SU-DHL-6 (cell line): ENCODE measurements around the gene KLF1.

Source experiments
- H2AFZ ChIP-seq: fragments of 200-600 bp; sonication (generic); 2 replicates; pipeline ENCODE4 v1.6.1; 2014; ENCODE audit warnings: low read depth, mild to moderate bottlenecking, moderate library complexity, mixed read lengths, antibody characterized with exemption, low read length; ENCODE audit not compliant: severe bottlenecking
- H3F3A ChIP-seq: fragments of 200-600 bp; shearing (Covaris generic); 2 replicates; pipeline ENCODE4 v1.6.0; 2016; ENCODE audit warnings: antibody characterized with exemption, mild to moderate bottlenecking; ENCODE audit not compliant: insufficient read depth
- H3K27ac ChIP-seq: fragments of 200-600 bp; sonication (generic); 2 replicates; pipeline ENCODE4 v1.5.1; 2016; ENCODE audit warnings: low read depth, mild to moderate bottlenecking, low read length, moderate library complexity, mixed read lengths
- H3K27me3 ChIP-seq: fragments of 200-600 bp; sonication (generic), shearing (Covaris generic); 2 replicates; pipeline ENCODE4 v1.6.0; 2014; ENCODE audit warnings: mild to moderate bottlenecking, low read length
- H3K36me3 ChIP-seq: fragments of 200-600 bp; sonication (generic); 2 replicates; pipeline ENCODE4 v1.6.1; 2014; ENCODE audit warnings: mild to moderate bottlenecking, low read length, mixed read lengths
- H3K4me2 ChIP-seq: fragments of 300-600, 200-600 bp; shearing (Covaris generic), sonication (generic); 2 replicates; pipeline ENCODE4 v1.6.0; 2014; ENCODE audit warnings: low read length, low read depth, mild to moderate bottlenecking; ENCODE audit not compliant: poor library complexity, severe bottlenecking
- H3K4me3 ChIP-seq: fragments of 200-600 bp; sonication (generic); 2 replicates; pipeline ENCODE4 v1.5.1; 2014; ENCODE audit warnings: antibody characterized with exemption, low read length, mild to moderate bottlenecking, mixed read lengths; ENCODE audit not compliant: insufficient read depth, poor library complexity, severe bottlenecking
- H3K79me2 ChIP-seq: fragments of 200-600 bp; sonication (generic); 2 replicates; pipeline ENCODE4 v1.6.1; 2014; ENCODE audit warnings: mild to moderate bottlenecking, low read length, moderate library complexity; ENCODE audit not compliant: insufficient read depth
- H3K9ac ChIP-seq: fragments of 200-600 bp; sonication (generic); 2 replicates; pipeline ENCODE4 v1.7.0; 2014; ENCODE audit warnings: mild to moderate bottlenecking, low read length
- H3K9me2 ChIP-seq: fragments of 200-600 bp; sonication (generic); replicated peaks from 2 replicates; pipeline ENCODE4 v1.6.1; 2014; ENCODE audit warnings: low read length; ENCODE audit not compliant: insufficient read depth
- H3K9me3 ChIP-seq: fragments of 200-600 bp; sonication (generic); 2 replicates; pipeline ENCODE4 v1.6.1; 2014; ENCODE audit warnings: low read length, mixed read lengths; ENCODE audit not compliant: insufficient read depth
- H4K20me1 ChIP-seq: fragments of 200-600 bp; sonication (generic); 2 replicates; pipeline ENCODE4 v1.6.1; 2014; ENCODE audit warnings: low read depth, mild to moderate bottlenecking, antibody characterized with exemption, low read length, moderate library complexity, mixed read lengths
- EZH2phosphoT487 ChIP-seq: fragments of 200-600 bp; sonication (generic), shearing (Covaris generic); conservative IDR thresholded peaks from 2 replicates; pipeline ENCODE4 v1.6.1; 2018; ENCODE audit warnings: mild to moderate bottlenecking, antibody characterized with exemption, low read length, moderate library complexity, mixed read lengths
- TF ChIP-seq, protein P1 (sequence below): fragments of 200-600 bp; sonication (generic); IDR thresholded peaks from one replicate; pipeline ENCODE4 v1.5.1; 2017; ENCODE audit warnings: antibody characterized with exemption, mild to moderate bottlenecking, low read length, moderate library complexity; ENCODE audit not compliant: insufficient read depth, poor library complexity, severe bottlenecking

The KLF1 gene

GRCh38 chr19:12912571-12912970, 25.6 kb upstream of the KLF1 start:
- Histone ChIP-seq H3K9me3 (no peaks in the 10 kb centered on the region), H3K27ac (no peak overlapping the region), H3K9me2 (no peaks in the 10 kb centered on the region), H3K79me2 (no peaks in the 10 kb centered on the region), H3K4me2 (no peak overlapping the region), H4K20me1 (no peaks in the 10 kb centered on the region), H3F3A (no peaks in the 10 kb centered on the region), H3K4me3 (no peak overlapping the region), H3K27me3 (no peaks in the 10 kb centered on the region), H3K9ac (no peak overlapping the region), H3K36me3 (no peaks in the 10 kb centered on the region), H2AFZ (no peak overlapping the region)
- TF ChIP-seq, protein P1, sequence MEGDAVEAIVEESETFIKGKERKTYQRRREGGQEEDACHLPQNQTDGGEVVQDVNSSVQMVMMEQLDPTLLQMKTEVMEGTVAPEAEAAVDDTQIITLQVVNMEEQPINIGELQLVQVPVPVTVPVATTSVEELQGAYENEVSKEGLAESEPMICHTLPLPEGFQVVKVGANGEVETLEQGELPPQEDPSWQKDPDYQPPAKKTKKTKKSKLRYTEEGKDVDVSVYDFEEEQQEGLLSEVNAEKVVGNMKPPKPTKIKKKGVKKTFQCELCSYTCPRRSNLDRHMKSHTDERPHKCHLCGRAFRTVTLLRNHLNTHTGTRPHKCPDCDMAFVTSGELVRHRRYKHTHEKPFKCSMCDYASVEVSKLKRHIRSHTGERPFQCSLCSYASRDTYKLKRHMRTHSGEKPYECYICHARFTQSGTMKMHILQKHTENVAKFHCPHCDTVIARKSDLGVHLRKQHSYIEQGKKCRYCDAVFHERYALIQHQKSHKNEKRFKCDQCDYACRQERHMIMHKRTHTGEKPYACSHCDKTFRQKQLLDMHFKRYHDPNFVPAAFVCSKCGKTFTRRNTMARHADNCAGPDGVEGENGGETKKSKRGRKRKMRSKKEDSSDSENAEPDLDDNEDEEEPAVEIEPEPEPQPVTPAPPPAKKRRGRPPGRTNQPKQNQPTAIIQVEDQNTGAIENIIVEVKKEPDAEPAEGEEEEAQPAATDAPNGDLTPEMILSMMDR = no peak
- no peak for TF ChIP-seq EZH2phosphoT487

DNA sequence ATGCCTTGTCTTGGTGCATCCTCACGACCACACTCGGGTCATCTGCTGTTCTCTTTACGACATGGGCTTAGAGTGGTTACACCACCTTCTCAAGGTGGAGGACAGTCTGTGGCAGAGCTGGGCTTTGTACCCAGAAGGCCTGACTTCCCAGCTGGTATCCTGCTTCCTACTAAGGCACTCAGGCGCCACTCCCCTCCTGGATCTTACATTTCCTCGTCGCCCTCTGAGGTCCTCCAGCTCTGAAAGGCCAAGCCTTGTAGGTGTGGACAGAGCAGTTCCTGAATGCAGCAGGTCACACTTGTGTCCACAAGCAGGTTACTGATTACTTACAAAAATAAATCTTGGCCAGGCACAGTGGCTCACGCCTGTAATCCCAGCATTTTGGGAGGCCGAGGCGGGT, 20.2 kb upstream of the KLF1 start:
- H2AFZ ChIP-seq = no peak overlapping the region
- TF ChIP-seq, protein P1 = no peak
- no peak for TF ChIP-seq EZH2phosphoT487
- no peak overlapping the region for H3K4me2 ChIP-seq
- no peak overlapping the region for H3K9ac ChIP-seq
- H4K20me1 ChIP-seq = no peaks in the 10 kb centered on the region
- H3K27ac ChIP-seq = no peak overlapping the region
- H3K36me3 ChIP-seq = no peaks in the 10 kb centered on the region
- H3F3A ChIP-seq = 0 out of 2 replicates have a peak, but pooled peaks cover 3% of the 10 kb centered on the region
- no peaks in the 10 kb centered on the region for H3K9me2 ChIP-seq
- H3K79me2 ChIP-seq = no peaks in the 10 kb centered on the region
- H3K9me3 ChIP-seq = no peaks in the 10 kb centered on the region
- H3K27me3 ChIP-seq = no peaks in the 10 kb centered on the region
- no peak overlapping the region for H3K4me3 ChIP-seq

GRCh38 chr19:12899891-12900518, 13.0 kb upstream of the KLF1 start:
- Histone ChIP-seq H3K79me2 (no peaks in the 10 kb centered on the region), H2AFZ (no peak overlapping the region), H3K9ac (peak overlapping the region; percentile 32; the same call in 1 of the 2 replicates), H3K4me2 (peak overlapping the region; percentile 30), H3K27me3 (no peaks in the 10 kb centered on the region), H3K36me3 (no peaks in the 10 kb centered on the region), H3F3A (no peaks in the 10 kb centered on the region), H4K20me1 (no peaks in the 10 kb centered on the region), H3K9me2 (no peaks in the 10 kb centered on the region), H3K9me3 (no peaks in the 10 kb centered on the region), H3K27ac (peak overlapping the region; percentile 74), H3K4me3 (no peak overlapping the region)
- TF ChIP-seq EZH2phosphoT487 = no peak
- TF ChIP-seq, protein P1 = no peak
